ENCODE data around the gene SLC20A1. TPM values are rescaled to one million over a fixed set of nuclear protein-coding genes. Genes with fewer than 3 reads are reported as not detected.

The SLC20A1 gene
- total RNA-seq, 1 experiment from 2014 or later, result 209 TPM

DNA sequence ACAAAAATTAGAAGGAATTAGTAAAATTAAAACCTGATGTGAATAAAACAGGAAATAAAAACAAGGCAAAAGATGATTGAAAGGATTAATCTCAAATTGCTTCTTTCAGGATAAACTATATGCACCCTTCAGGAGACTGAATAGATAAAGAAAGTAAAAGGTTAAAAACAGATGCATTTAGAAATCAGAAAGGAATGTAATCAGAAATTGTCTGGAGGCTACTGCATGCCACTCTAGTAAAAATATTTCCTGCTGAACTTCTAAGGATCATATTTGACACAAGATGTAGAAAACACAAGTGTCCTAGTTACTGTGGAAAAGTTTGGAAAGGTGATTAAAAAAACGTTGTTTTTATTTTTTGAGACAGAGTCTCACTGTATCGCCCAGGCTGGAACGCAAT, 45.1 kb upstream of the SLC20A1 start:
- peak overlapping the region; percentile 42 for H3K9ac ChIP-seq (ENCODE audit: low read length)

DNA sequence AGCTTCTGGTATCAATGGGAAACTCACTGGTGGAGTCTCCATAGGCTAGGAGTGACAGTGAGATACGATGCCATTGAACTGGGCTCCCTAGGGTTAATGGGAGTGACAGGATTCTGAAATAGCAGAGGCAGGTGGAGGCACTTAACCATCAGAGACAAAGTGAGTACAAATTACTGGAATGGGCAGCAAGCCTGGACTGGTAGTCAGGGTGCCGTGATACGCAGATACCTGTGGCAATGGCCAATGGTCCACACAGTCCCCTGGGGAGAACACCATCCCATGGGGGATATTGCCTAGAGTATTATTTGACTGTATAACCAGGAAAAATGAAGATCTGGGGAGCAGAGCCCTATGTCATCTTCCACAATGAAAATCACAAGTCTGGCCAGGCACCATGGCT, 44.0 kb upstream of the SLC20A1 start:
- H3K9me3 ChIP-seq (ENCODE audit: low read length), result no peaks in the 10 kb centered on the region
- ChIA-PET CTCF (interaction anchor here (0.9 kb wide), 1 partner anchor 22 kb away, joined by 3 read pairs; no protein-coding TSS in a partner anchor), POLR2A (ENCODE audit: unreplicated experiment) (interaction anchor here (0.6 kb wide), 1 partner anchor 336 kb away, joined by 3 read pairs; no protein-coding TSS in a partner anchor)
- H3F3A ChIP-seq (ENCODE audit: low read length, unreplicated experiment), result no peaks in the 10 kb centered on the region
- 0 out of 2 replicates have a peak, but pooled peaks cover 7% of the 10 kb centered on the region for H3K9me2 ChIP-seq (replicated peaks; ENCODE audit: low read length)
- H3K9ac ChIP-seq (ENCODE audit: low read length), result no peak overlapping the region
- intact Hi-C loops (cut with micrococcal nuclease), result loop anchor here (10.0 kb wide), 1 partner anchor 53 kb away; no protein-coding TSS in a partner anchor
- H4K20me1 ChIP-seq (ENCODE audit: low read length), result no peaks in the 10 kb centered on the region
- ATAC-seq, result no peak
- H3K4me3 ChIP-seq (ENCODE audit: low read length), result no peak overlapping the region
- H3K36me3 ChIP-seq (ENCODE audit: low read depth, low read length), result no peaks in the 10 kb centered on the region
- TF ChIP-seq, protein P1, sequence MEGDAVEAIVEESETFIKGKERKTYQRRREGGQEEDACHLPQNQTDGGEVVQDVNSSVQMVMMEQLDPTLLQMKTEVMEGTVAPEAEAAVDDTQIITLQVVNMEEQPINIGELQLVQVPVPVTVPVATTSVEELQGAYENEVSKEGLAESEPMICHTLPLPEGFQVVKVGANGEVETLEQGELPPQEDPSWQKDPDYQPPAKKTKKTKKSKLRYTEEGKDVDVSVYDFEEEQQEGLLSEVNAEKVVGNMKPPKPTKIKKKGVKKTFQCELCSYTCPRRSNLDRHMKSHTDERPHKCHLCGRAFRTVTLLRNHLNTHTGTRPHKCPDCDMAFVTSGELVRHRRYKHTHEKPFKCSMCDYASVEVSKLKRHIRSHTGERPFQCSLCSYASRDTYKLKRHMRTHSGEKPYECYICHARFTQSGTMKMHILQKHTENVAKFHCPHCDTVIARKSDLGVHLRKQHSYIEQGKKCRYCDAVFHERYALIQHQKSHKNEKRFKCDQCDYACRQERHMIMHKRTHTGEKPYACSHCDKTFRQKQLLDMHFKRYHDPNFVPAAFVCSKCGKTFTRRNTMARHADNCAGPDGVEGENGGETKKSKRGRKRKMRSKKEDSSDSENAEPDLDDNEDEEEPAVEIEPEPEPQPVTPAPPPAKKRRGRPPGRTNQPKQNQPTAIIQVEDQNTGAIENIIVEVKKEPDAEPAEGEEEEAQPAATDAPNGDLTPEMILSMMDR (conservative IDR thresholded peaks at IDR 0.05; ENCODE audit: low read depth, low read length), result no peak
- TF ChIP-seq EZH2 (IDR thresholded peaks at IDR 0.05; ENCODE audit: low read length, unreplicated experiment) (no peak), EZH2phosphoT487 (IDR thresholded peaks at IDR 0.05; ENCODE audit: borderline replicate concordance, low read length) (no peak)
- DNase-seq, result no peak
- no peak overlapping the region for H3K4me2 ChIP-seq (ENCODE audit: low read length)
- no peaks in the 10 kb centered on the region for H3K79me2 ChIP-seq (ENCODE audit: low read length)
- no peak overlapping the region for H2AFZ ChIP-seq (ENCODE audit: low read length)
- H3K27me3 ChIP-seq (ENCODE audit: low read length), result no peaks in the 10 kb centered on the region
- H3K4me1 ChIP-seq (ENCODE audit: insufficient read depth, low read length), result peaks cover 12% of the 10 kb centered on the region
- BruUV-seq (replicated peaks), result no TSS peak
- no peak overlapping the region for H3K27ac ChIP-seq (ENCODE audit: low read length)

More for the DNA sequence above, 45.1 kb upstream of the SLC20A1 start:
- no peaks in the 10 kb centered on the region for H4K20me1 ChIP-seq (ENCODE audit: low read length)
- BruUV-seq (replicated peaks), result no TSS peak
- H2AFZ ChIP-seq (ENCODE audit: low read length), result 0 out of 2 replicates have a peak overlapping the region, but pooled peaks have one; percentile 7
- H3F3A ChIP-seq (ENCODE audit: low read length, unreplicated experiment), result no peaks in the 10 kb centered on the region
- no peaks in the 10 kb centered on the region for H3K36me3 ChIP-seq (ENCODE audit: low read depth, low read length)
- DNase-seq (no peak), ATAC-seq (no peak)
- 0 out of 2 replicates have a peak, but pooled peaks cover 7% of the 10 kb centered on the region for H3K9me2 ChIP-seq (replicated peaks; ENCODE audit: low read length)
- H3K9me3 ChIP-seq (ENCODE audit: low read length), result no peaks in the 10 kb centered on the region
- TF ChIP-seq, protein P1 (conservative IDR thresholded peaks at IDR 0.05; ENCODE audit: low read depth, low read length), result no peak
- TF ChIP-seq EZH2phosphoT487 (IDR thresholded peaks at IDR 0.05; ENCODE audit: borderline replicate concordance, low read length) (no peak), EZH2 (IDR thresholded peaks at IDR 0.05; ENCODE audit: low read length, unreplicated experiment) (no peak)
- no peak overlapping the region for H3K27ac ChIP-seq (ENCODE audit: low read length)
- intact Hi-C loops (cut with micrococcal nuclease), result loop anchor here (1.0 to 10.0 kb wide), 3 partner anchors 26 to 126 kb away; no protein-coding TSS in a partner anchor
- H3K79me2 ChIP-seq (ENCODE audit: low read length), result no peaks in the 10 kb centered on the region
- peak overlapping the region; percentile 67 for H3K4me2 ChIP-seq (ENCODE audit: low read length)
- POLR2A ChIA-PET (ENCODE audit: unreplicated experiment), result no interaction called here
- no peak overlapping the region for H3K4me3 ChIP-seq (ENCODE audit: low read length)
- no peaks in the 10 kb centered on the region for H3K27me3 ChIP-seq (ENCODE audit: low read length)
- CTCF ChIA-PET, result interaction anchor here (0.6 to 1.4 kb wide), 3 partner anchors 22 to 126 kb away, joined by 5 to 7 read pairs (median 6); no protein-coding TSS in a partner anchor
- H3K4me1 ChIP-seq (ENCODE audit: insufficient read depth, low read length), result peaks cover 12% of the 10 kb centered on the region

DNA sequence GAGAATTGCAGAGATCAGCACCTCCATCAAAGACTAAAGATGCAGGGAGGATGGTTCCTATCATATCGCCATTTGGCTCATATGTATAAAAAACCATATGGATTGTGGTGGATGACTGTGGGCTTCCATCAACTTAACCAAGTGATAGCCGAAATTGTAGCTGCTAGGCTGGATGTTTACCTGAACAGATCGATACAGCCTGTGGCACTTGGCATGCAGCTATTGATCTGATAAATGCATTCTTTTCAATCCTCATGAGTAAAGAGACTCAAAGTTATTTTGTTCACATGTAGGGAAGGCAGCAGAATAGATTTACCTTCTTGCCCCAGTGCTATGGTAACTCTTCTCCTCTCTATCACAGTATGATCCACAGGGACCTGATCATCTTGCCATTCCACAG, 42.8 kb upstream of the SLC20A1 start:
- no peak for TF ChIP-seq EZH2 (IDR thresholded peaks at IDR 0.05; ENCODE audit: low read length, unreplicated experiment)
- TF ChIP-seq, protein P1 (conservative IDR thresholded peaks at IDR 0.05; ENCODE audit: low read depth, low read length), result no peak
- no peak for TF ChIP-seq EZH2phosphoT487 (IDR thresholded peaks at IDR 0.05; ENCODE audit: borderline replicate concordance, low read length)
- H3K4me1 ChIP-seq (ENCODE audit: insufficient read depth, low read length), result peaks cover 12% of the 10 kb centered on the region
- H3K9me2 ChIP-seq (replicated peaks; ENCODE audit: low read length), result 0 out of 2 replicates have a peak, but pooled peaks cover 7% of the 10 kb centered on the region
- ATAC-seq (no peak), DNase-seq (no peak)
- H3K27me3 ChIP-seq (ENCODE audit: low read length), result no peaks in the 10 kb centered on the region
- ChIA-PET POLR2A (ENCODE audit: unreplicated experiment) (no interaction called here), CTCF (no interaction called here)
- no peaks in the 10 kb centered on the region for H3K79me2 ChIP-seq (ENCODE audit: low read length)
- BruUV-seq (replicated peaks), result no TSS peak
- no peaks in the 10 kb centered on the region for H3K36me3 ChIP-seq (ENCODE audit: low read depth, low read length)
- no peaks in the 10 kb centered on the region for H3F3A ChIP-seq (ENCODE audit: low read length, unreplicated experiment)
- H4K20me1 ChIP-seq (ENCODE audit: low read length), result no peaks in the 10 kb centered on the region
- H2AFZ ChIP-seq (ENCODE audit: low read length), result no peak overlapping the region
- H3K9me3 ChIP-seq (ENCODE audit: low read length), result no peaks in the 10 kb centered on the region
- no peak overlapping the region for H3K4me2 ChIP-seq (ENCODE audit: low read length)
- H3K4me3 ChIP-seq (ENCODE audit: low read length), result no peak overlapping the region
- no peak overlapping the region for H3K27ac ChIP-seq (ENCODE audit: low read length)
- H3K9ac ChIP-seq (ENCODE audit: low read length), result no peak overlapping the region
- intact Hi-C loops (cut with micrococcal nuclease), result loop anchor here (10.0 kb wide), 1 partner anchor 52 kb away; no protein-coding TSS in a partner anchor

Data from PC-3 (cell line).